Measurements from ENCODE around the gene WDR44. TPM values are rescaled to one million over a fixed set of nuclear protein-coding genes. Genes with fewer than 3 reads are reported as not detected.

Gene WDR44
- total RNA-seq, 2 donors from 2014 or later = 13.9 to 14.7 TPM

DNA sequence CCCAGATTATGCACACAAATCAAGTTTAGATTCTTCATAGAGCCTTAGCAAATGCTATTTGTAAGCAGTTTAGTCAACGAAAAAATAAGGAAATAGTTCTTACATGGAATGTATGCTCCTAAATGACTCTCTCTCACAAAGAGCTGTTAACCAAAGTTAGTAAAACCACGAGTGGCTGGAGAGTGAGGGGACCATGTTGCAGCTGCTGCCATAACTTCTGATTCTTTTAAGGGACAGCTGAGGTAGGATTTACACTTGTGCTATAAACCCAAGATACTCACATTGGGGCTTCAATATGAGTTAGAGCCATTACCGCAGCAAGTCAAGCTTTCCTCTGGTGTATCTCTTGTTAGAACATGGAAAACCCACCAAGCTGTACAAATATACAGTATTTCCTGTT, 152.4 kb downstream of the WDR44 start:
- H3K4me3 ChIP-seq = no peak overlapping the region
- H3K36me3 ChIP-seq = no peaks in the 10 kb centered on the region
- no peaks in the 10 kb centered on the region for H3K4me1 ChIP-seq
- no peaks in the 10 kb centered on the region for H3K9me3 ChIP-seq
- H3K27me3 ChIP-seq = no peaks in the 10 kb centered on the region
- no peak for DNase-seq (ENCODE audit: low spot score)
- H3K27ac ChIP-seq = no peak overlapping the region
- TF ChIP-seq, protein P1, sequence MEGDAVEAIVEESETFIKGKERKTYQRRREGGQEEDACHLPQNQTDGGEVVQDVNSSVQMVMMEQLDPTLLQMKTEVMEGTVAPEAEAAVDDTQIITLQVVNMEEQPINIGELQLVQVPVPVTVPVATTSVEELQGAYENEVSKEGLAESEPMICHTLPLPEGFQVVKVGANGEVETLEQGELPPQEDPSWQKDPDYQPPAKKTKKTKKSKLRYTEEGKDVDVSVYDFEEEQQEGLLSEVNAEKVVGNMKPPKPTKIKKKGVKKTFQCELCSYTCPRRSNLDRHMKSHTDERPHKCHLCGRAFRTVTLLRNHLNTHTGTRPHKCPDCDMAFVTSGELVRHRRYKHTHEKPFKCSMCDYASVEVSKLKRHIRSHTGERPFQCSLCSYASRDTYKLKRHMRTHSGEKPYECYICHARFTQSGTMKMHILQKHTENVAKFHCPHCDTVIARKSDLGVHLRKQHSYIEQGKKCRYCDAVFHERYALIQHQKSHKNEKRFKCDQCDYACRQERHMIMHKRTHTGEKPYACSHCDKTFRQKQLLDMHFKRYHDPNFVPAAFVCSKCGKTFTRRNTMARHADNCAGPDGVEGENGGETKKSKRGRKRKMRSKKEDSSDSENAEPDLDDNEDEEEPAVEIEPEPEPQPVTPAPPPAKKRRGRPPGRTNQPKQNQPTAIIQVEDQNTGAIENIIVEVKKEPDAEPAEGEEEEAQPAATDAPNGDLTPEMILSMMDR (IDR thresholded peaks at IDR 0.05) = no peak

DNA sequence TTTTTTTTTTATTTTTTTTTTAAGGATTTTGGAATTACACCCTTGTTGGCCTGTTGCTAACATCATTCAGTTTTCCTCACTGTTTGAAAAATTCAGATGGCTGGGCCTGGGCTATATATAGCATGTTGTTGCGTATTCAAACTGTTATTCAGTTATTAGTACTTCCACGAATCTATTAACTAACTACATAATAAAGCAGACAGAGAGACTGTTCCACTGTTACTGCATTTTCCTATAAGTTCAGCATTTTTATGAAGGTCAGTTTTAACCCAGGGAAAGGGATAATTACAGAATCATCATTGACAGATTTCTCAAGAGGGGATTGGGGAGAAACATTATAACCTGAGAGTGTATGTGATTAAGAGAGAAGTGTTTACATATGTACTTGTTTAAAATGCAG, 152.8 kb downstream of the WDR44 start:
- H3K27ac ChIP-seq = no peak overlapping the region
- no peak for DNase-seq (ENCODE audit: low spot score)
- no peaks in the 10 kb centered on the region for H3K9me3 ChIP-seq
- H3K4me1 ChIP-seq = no peaks in the 10 kb centered on the region
- TF ChIP-seq, protein P1 (IDR thresholded peaks at IDR 0.05) = no peak
- H3K27me3 ChIP-seq = no peaks in the 10 kb centered on the region
- no peaks in the 10 kb centered on the region for H3K36me3 ChIP-seq
- no peak overlapping the region for H3K4me3 ChIP-seq

DNA sequence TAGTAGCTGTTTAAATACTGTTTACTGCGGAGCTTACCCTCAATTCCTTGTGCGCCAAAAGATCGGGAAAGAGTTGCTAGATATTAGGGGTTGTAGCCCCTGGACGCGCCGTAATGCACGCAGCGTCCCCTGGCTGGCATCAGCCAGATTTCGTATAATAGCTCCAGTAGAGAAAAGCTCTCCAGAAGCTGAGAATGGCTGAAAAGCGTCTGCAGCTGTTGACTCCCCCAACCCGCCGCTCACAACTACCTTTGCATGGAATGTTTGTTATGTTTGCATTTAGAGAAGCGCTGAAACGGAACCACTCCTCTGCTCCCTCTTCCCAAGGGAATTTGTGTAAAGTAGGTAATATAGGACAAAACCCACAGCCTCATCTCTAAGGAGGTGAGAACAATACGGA, 153.4 kb downstream of the WDR44 start:
- H3K4me3 ChIP-seq = no peak overlapping the region
- H3K36me3 ChIP-seq = no peaks in the 10 kb centered on the region
- DNase-seq (ENCODE audit: low spot score) = no peak
- TF ChIP-seq, protein P1 (IDR thresholded peaks at IDR 0.05) = no peak
- H3K27me3 ChIP-seq = no peaks in the 10 kb centered on the region
- no peaks in the 10 kb centered on the region for H3K9me3 ChIP-seq
- no peak overlapping the region for H3K27ac ChIP-seq
- H3K4me1 ChIP-seq = no peaks in the 10 kb centered on the region

MicroRNA genes within 50 kb of the gene (microRNA counts, 767-probe panel; counts per million panel counts)
- microRNA hsa-miR-1277-3p = 0 to 31.0 counts per million in 2 donors

Small RNA genes lying within 50 kb of the gene (microRNA-seq; reads per million reads assigned to microRNA genes)
- 2.1 to 5.0 reads per million in 2 donors for gene MIR1277 (ENCODE audit: borderline number of aligned reads in 2 of 2, borderline replicate concordance in 1 of 2)

Other genes starting within 250 kb of the WDR44 start
- gene KLHL13, start 229.3 kb upstream of the WDR44 start, total RNA-seq = 1 to 10 TPM; 6.1 to 6.3 TPM
- 1 to 10 TPM; 5.2 to 7.9 TPM for gene DOCK11, start 149.7 kb downstream of the WDR44 start, total RNA-seq

Measured in right atrium auricular region (tissue), 2 donors.